IPS-NIHi7 (cell line): Measurements from ENCODE around the gene MFAP3L.
"Not testable (repeated sequence)": the region's sequence is repeated elsewhere in the genome, so short reads cannot be mapped to it uniquely, and the experiment has no call there.

ENCODE experiments used
- DNase-seq: peaks from one replicate; pipeline ENCODE4 v3.0.0; 2012; ENCODE audit warnings: mixed read lengths; ENCODE audit errors: extremely low spot score

MFAP3L gene

GRCh38 chr4:170026253-170027021 is at the start of gene MFAP3L:
TSS of gene MFAP3L (minus strand) at chr4:170026395. CDS start at chr4:170005877, 20,518 bp downstream.
- DNase-seq, result peak; percentile 95

GRCh38 chr4:170071196-170071595 is 45.0 kb upstream of the MFAP3L start:
- no peak for DNase-seq

- DNase-seq, result no peak
Measured at GRCh38 chr4:170068438-170069128, 42.4 kb upstream of the MFAP3L start.

- DNase-seq, result no peak
Measured at GRCh38 chr4:170059421-170059820, 33.2 kb upstream of the MFAP3L start.

- no peak for DNase-seq
Measured at GRCh38 chr4:170058826-170059225, 32.6 kb upstream of the MFAP3L start.

GRCh38 chr4:170057866-170058265 is 31.7 kb upstream of the MFAP3L start:
- no peak for DNase-seq

- DNase-seq, result no peak
Measured at GRCh38 chr4:170052919-170053318, 26.7 kb upstream of the MFAP3L start.

- no peak for DNase-seq
Measured at GRCh38 chr4:170051402-170051801, 25.2 kb upstream of the MFAP3L start.

- DNase-seq, result no peak
Measured at GRCh38 chr4:170049766-170050165, 23.6 kb upstream of the MFAP3L start.

- DNase-seq, result peak; percentile 21
Measured at GRCh38 chr4:170047771-170048354, 21.7 kb upstream of the MFAP3L start.

- DNase-seq, result not testable (repeated sequence)
Measured at GRCh38 chr4:170046156-170046555, 20.0 kb upstream of the MFAP3L start.

- DNase-seq, result no peak
Measured at GRCh38 chr4:170040031-170040680, 14.0 kb upstream of the MFAP3L start.

GRCh38 chr4:170038769-170039168 is 12.6 kb upstream of the MFAP3L start:
- no peak for DNase-seq

- no peak for DNase-seq
Measured at GRCh38 chr4:170038232-170038631, 12.0 kb upstream of the MFAP3L start.

GRCh38 chr4:170037481-170037880 is 11.3 kb upstream of the MFAP3L start:
- DNase-seq, result no peak

GRCh38 chr4:170035845-170036244 is 9.7 kb upstream of the MFAP3L start:
- DNase-seq, result no peak

- no peak for DNase-seq
Measured at GRCh38 chr4:170035231-170035630, 9.0 kb upstream of the MFAP3L start.

- no peak for DNase-seq
Measured at GRCh38 chr4:170033999-170034398, 7.8 kb upstream of the MFAP3L start.

GRCh38 chr4:170030121-170030520 is 3.9 kb upstream of the MFAP3L start:
- DNase-seq, result no peak

- peak; percentile 94 for DNase-seq
Measured at GRCh38 chr4:170027181-170027829, 1.1 kb upstream of the MFAP3L start.

GRCh38 chr4:170025523-170026252 is 507 bp downstream of the MFAP3L start:
- peak; percentile 29 for DNase-seq
